H9 (cell line): ENCODE measurements around the gene ITSN1. TPM values are rescaled to one million over a fixed set of nuclear protein-coding genes. Genes with fewer than 3 reads are reported as not detected.

Experiments
- DNase-seq: peaks from one replicate; pipeline ENCODE4 v3.0.0-alpha.2; 2017
- H2AFZ ChIP-seq: one replicate; pipeline ENCODE4 v1.6.1; 2013; ENCODE audit warnings: mild to moderate bottlenecking, low read length, control low read depth, moderate library complexity
- H2AK5ac ChIP-seq: 2 replicates; pipeline ENCODE4 v1.6.1; 2013; ENCODE audit warnings: low read length, control low read depth, mixed read lengths; ENCODE audit not compliant: insufficient read length
- H2BK120ac ChIP-seq: one replicate; pipeline ENCODE4 v1.6.1; 2013; ENCODE audit warnings: low read depth, mild to moderate bottlenecking, low read length, control low read depth, inconsistent platforms; ENCODE audit not compliant: poor library complexity, severe bottlenecking
- H2BK12ac ChIP-seq: 2 replicates; pipeline ENCODE4 v1.6.1; 2013; ENCODE audit warnings: low read length, control low read depth, mixed read lengths, low read depth; ENCODE audit not compliant: insufficient read length
- H2BK15ac ChIP-seq: 2 replicates; pipeline ENCODE4 v1.6.1; 2013; ENCODE audit warnings: low read depth, low read length, control low read depth
- H2BK20ac ChIP-seq: one replicate; pipeline ENCODE4 v1.6.1; 2013; ENCODE audit warnings: low read depth, mild to moderate bottlenecking, low read length, control low read depth, inconsistent platforms; ENCODE audit not compliant: poor library complexity, severe bottlenecking
- H2BK5ac ChIP-seq: 2 replicates; pipeline ENCODE4 v1.6.1; 2013; ENCODE audit warnings: low read length, control low read depth, mixed read lengths; ENCODE audit not compliant: insufficient read length
- H3K14ac ChIP-seq: 2 replicates; pipeline ENCODE4 v1.6.1; 2013; ENCODE audit warnings: low read length, control low read depth; ENCODE audit not compliant: insufficient read depth
- H3K18ac ChIP-seq: 2 replicates; pipeline ENCODE4 v1.6.1; 2013; ENCODE audit warnings: low read depth, mild to moderate bottlenecking, mixed read lengths, low read length, control low read depth; ENCODE audit not compliant: insufficient read length
- H3K23ac ChIP-seq: 2 replicates; pipeline ENCODE4 v1.6.1; 2013; ENCODE audit warnings: low read length, control low read depth, mixed read lengths, low read depth; ENCODE audit not compliant: insufficient read length
- H3K23me2 ChIP-seq: 2 replicates; pipeline ENCODE4 v1.6.1; 2013; ENCODE audit warnings: low read depth, mild to moderate bottlenecking, mixed read lengths, low read length, control low read depth; ENCODE audit not compliant: insufficient read length, poor library complexity, severe bottlenecking
- H3K27ac ChIP-seq: 2 replicates; pipeline ENCODE4 v1.5.1; 2013; ENCODE audit warnings: low read length, control low read depth, mixed read lengths, low read depth; ENCODE audit not compliant: insufficient read length
- H3K27me3 ChIP-seq: 2 replicates; pipeline ENCODE4 v1.6.1; 2013; ENCODE audit warnings: low read length, control low read depth, inconsistent platforms; ENCODE audit not compliant: insufficient read depth
- H3K4ac ChIP-seq: 2 replicates; pipeline ENCODE4 v1.6.1; 2013; ENCODE audit warnings: low read depth, mild to moderate bottlenecking, control low read depth, inconsistent platforms, low read length, moderate library complexity
- H3K4me1 ChIP-seq: 2 replicates; pipeline ENCODE4 v1.6.1; 2013; ENCODE audit warnings: low read length, control low read depth, inconsistent platforms; ENCODE audit not compliant: insufficient read depth
- H3K4me2 ChIP-seq: 2 replicates; pipeline ENCODE4 v1.6.1; 2013; ENCODE audit warnings: low read length, control low read depth, mixed read lengths; ENCODE audit not compliant: insufficient read length, insufficient read depth
- H3K56ac ChIP-seq: 2 replicates; pipeline ENCODE4 v1.6.1; 2013; ENCODE audit warnings: low read depth, mild to moderate bottlenecking, mixed read lengths, low read length, control low read depth; ENCODE audit not compliant: insufficient read length
- H3K79me1 ChIP-seq: 2 replicates; pipeline ENCODE4 v1.6.1; 2013; ENCODE audit warnings: low read depth, mild to moderate bottlenecking, moderate library complexity, low read length, control low read depth, inconsistent platforms; ENCODE audit not compliant: insufficient read depth, poor library complexity, severe bottlenecking
- H3K79me2 ChIP-seq: 2 replicates; pipeline ENCODE4 v1.6.1; 2013; ENCODE audit warnings: low read length, control low read depth, inconsistent platforms; ENCODE audit not compliant: insufficient read depth
- H3K9ac ChIP-seq: 2 replicates; pipeline ENCODE4 v1.6.1; 2013; ENCODE audit warnings: low read length, control low read depth, mixed read lengths; ENCODE audit not compliant: insufficient read length; ENCODE audit errors: extremely low read depth
- H3K9me3 ChIP-seq: one replicate; pipeline ENCODE4 v1.6.1; 2013; ENCODE audit warnings: low read depth, low read length, inconsistent platforms; ENCODE audit not compliant: control insufficient read depth
- H3T11ph ChIP-seq: one replicate; pipeline ENCODE4 v1.6.1; 2013; ENCODE audit warnings: mild to moderate bottlenecking, low read length, control low read depth, inconsistent platforms
- H4K20me1 ChIP-seq: one replicate; pipeline ENCODE4 v1.6.1; 2013; ENCODE audit not compliant: control insufficient read depth, insufficient read length, insufficient read depth
- H4K5ac ChIP-seq: 2 replicates; pipeline ENCODE4 v1.6.1; 2013; ENCODE audit warnings: low read depth, mild to moderate bottlenecking, mixed read lengths, low read length, control low read depth; ENCODE audit not compliant: insufficient read length
- H4K8ac ChIP-seq: replicated peaks from 2 replicates; pipeline ENCODE4 v1.6.1; 2013; ENCODE audit warnings: low read length, control low read depth, mixed read lengths, low read depth; ENCODE audit not compliant: insufficient read length
- H4K91ac ChIP-seq: 2 replicates; pipeline ENCODE4 v1.6.1; 2013; ENCODE audit warnings: low read depth, mild to moderate bottlenecking, moderate library complexity, mixed read lengths, low read length, control low read depth; ENCODE audit not compliant: insufficient read length
- H3K27ac Mint-ChIP-seq, 3 experiments: 2 replicates in 2 of 3; 3 replicates in 1 of 3; pipeline ENCODE4 v1.8.0; 2020 to 2021; ENCODE audit warnings: mixed read lengths in 3 of 3, mild to moderate bottlenecking in 1 of 3, moderate library complexity in 1 of 3
- H3K27me3 Mint-ChIP-seq: 2 replicates; pipeline ENCODE4 v1.8.0; 2021; ENCODE audit warnings: low read depth, mild to moderate bottlenecking, moderate library complexity, mixed read lengths
- H3K36me3 Mint-ChIP-seq, 3 experiments: 2 replicates in 2 of 3; 3 replicates in 1 of 3; pipeline ENCODE4 v1.8.0; 2020 to 2021; ENCODE audit warnings: low read depth in 3 of 3, mixed read lengths in 3 of 3; ENCODE audit not compliant: insufficient read depth in 1 of 3
- H3K4me1 Mint-ChIP-seq, 2 experiments: 2 replicates each; pipeline ENCODE4 v1.8.0; 2020; ENCODE audit warnings: mixed read lengths in 2 of 2
- H3K4me3 Mint-ChIP-seq, 2 experiments: 2 replicates in 1 of 2; 3 replicates in 1 of 2; pipeline ENCODE4 v1.8.0; 2020 to 2021; ENCODE audit warnings: mild to moderate bottlenecking in 2 of 2, mixed read lengths in 2 of 2, moderate library complexity in 1 of 2
- H3K9me3 Mint-ChIP-seq, 2 experiments: 2 replicates in 1 of 2; 3 replicates in 1 of 2; pipeline ENCODE4 v1.8.0; 2020; ENCODE audit warnings: mild to moderate bottlenecking in 2 of 2, mixed read lengths in 2 of 2, moderate library complexity in 1 of 2
- WGBS: extraction: QIAGEN DNeasy Blood & Tissue Kit; methylation state at CpG from one replicate; pipeline ENCODE4 v1.1.7; 2013; ENCODE audit warnings: missing lambda C conversion rate, low lambda C conversion rate, mixed read lengths; ENCODE audit not compliant: insufficient read length; ENCODE audit errors: extremely low coverage; 5-methylcytosine and 5-hydroxymethylcytosine counted together
- total RNA-seq: library from RNA; stranded (reverse); gene quantifications from 2 replicates; pipeline ENCODE4 v1.2.1, GENCODE V29; 2021
- TF ChIP-seq, protein P1 (sequence below): fragments of 200-600 bp; sonication (generic); conservative IDR thresholded peaks from 3 replicates; pipeline ENCODE4 v1.8.0; 2021; ENCODE audit warnings: antibody characterized with exemption, mild to moderate bottlenecking

Gene ITSN1
- total RNA-seq, 1 experiment from 2014 or later = 94.2 TPM

DNA sequence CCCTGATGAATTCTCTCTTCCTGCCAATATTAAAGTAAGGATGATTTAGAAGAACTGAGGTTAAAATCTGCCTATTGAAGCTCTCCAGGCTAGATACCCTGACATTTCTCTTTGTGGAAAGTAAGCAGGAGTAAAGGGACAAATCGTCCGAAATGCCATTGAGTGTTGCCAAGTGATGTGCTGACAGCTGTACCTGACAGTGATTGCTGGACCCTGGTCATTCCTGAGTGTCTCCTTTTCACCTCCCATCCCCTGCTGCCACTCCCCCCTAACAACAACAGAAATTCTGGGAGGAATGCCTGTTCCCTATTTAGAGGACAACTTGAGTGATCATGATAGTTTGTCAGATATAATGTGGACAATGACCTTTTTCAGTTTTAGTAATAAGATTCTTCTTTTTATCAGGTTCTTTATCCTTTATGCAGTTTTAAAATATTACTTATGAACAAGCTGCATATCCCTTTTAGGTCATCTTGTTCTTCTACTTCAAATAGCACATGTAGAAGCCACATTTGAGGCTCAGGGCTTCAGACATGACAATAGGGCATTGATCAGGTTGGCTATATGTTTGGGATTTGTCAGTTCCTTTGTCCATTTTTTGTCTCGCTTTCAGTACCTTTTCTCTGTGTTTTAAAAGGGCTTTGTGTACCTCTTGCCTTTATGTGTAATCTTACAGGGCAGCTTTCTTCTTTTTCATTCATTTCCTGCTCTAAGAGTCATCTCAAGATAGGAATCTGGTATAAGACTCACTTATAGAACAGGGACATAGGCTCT is 56.0 kb downstream of the ITSN1 start:
- H3K9me3 Mint-ChIP-seq = no peaks in the 10 kb centered on the region
- H3T11ph ChIP-seq = no peak overlapping the region
- peaks cover 0 to 4% (median 0%) of the 10 kb centered on the region in 3 experiments; a peak in 1 of 7 replicates for H3K36me3 Mint-ChIP-seq
- H3K4me2 ChIP-seq = no peak overlapping the region
- no peak overlapping the region for H3K4ac ChIP-seq
- H3K27ac ChIP-seq = no peak overlapping the region
- H4K5ac ChIP-seq = no peak overlapping the region
- H2AK5ac ChIP-seq = no peak overlapping the region
- H3K9ac ChIP-seq = no peak overlapping the region
- no peak overlapping the region for H2BK15ac ChIP-seq
- H2BK5ac ChIP-seq = no peak overlapping the region
- H3K79me1 ChIP-seq = peaks cover 12% of the 10 kb centered on the region
- no peaks in the 10 kb centered on the region for H4K20me1 ChIP-seq
- peaks cover 8% of the 10 kb centered on the region; the same call in 1 of the 2 replicates for H3K79me2 ChIP-seq
- no peak overlapping the region for H3K18ac ChIP-seq
- no CpG with 5 or more reads among the region's 3 CpGs for WGBS
- no peak overlapping the region for H3K14ac ChIP-seq
- no peak overlapping the region for H3K56ac ChIP-seq
- no peaks in the 10 kb centered on the region for H3K23me2 ChIP-seq
- H2AFZ ChIP-seq = no peak overlapping the region
- H2BK12ac ChIP-seq = no peak overlapping the region
- no peak overlapping the region for H4K91ac ChIP-seq
- H2BK120ac ChIP-seq = no peak overlapping the region
- no peaks in the 10 kb centered on the region for H3K9me3 ChIP-seq
- H3K27ac Mint-ChIP-seq = peak overlapping the region in 1 of 3 experiments; percentile 73; a peak in 2 of 7 replicates
- H4K8ac ChIP-seq = no peak overlapping the region
- H3K4me1 ChIP-seq = no peaks in the 10 kb centered on the region; the same call in 1 of the 2 replicates
- H3K4me1 Mint-ChIP-seq = peaks cover 34 to 36% of the 10 kb centered on the region in 2 experiments
- H3K27me3 ChIP-seq = no peaks in the 10 kb centered on the region
- H3K27me3 Mint-ChIP-seq = no peaks in the 10 kb centered on the region
- H2BK20ac ChIP-seq = no peak overlapping the region
- H3K23ac ChIP-seq = no peak overlapping the region
- TF ChIP-seq, protein P1, sequence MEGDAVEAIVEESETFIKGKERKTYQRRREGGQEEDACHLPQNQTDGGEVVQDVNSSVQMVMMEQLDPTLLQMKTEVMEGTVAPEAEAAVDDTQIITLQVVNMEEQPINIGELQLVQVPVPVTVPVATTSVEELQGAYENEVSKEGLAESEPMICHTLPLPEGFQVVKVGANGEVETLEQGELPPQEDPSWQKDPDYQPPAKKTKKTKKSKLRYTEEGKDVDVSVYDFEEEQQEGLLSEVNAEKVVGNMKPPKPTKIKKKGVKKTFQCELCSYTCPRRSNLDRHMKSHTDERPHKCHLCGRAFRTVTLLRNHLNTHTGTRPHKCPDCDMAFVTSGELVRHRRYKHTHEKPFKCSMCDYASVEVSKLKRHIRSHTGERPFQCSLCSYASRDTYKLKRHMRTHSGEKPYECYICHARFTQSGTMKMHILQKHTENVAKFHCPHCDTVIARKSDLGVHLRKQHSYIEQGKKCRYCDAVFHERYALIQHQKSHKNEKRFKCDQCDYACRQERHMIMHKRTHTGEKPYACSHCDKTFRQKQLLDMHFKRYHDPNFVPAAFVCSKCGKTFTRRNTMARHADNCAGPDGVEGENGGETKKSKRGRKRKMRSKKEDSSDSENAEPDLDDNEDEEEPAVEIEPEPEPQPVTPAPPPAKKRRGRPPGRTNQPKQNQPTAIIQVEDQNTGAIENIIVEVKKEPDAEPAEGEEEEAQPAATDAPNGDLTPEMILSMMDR = no peak
- H3K4me3 Mint-ChIP-seq = no peak overlapping the region
- DNase-seq = no peak
